Tibial nerve (tissue), 4 donors: ENCODE results near the gene EPHX1. TPM values are rescaled to one million over a fixed set of nuclear protein-coding genes. Genes with fewer than 3 reads are reported as not detected.
"Not testable (repeated sequence)": the region's sequence is repeated elsewhere in the genome, so short reads cannot be mapped to it uniquely, and the experiment has no call there.

Source experiments
- DNase-seq, 2 donors: peaks; one replicate each; pipeline ENCODE4 v3.0.0-alpha.2; 2019; ENCODE audit warnings: low spot score in 2 of 2
- H3K27ac ChIP-seq, 4 donors: fragments of 200-600 bp; sonication (generic) in 3 of 4; one replicate each; pipeline ENCODE4 v1.5.1; 2017 to 2019; ENCODE audit warnings: mild to moderate bottlenecking in 1 of 4
- H3K27me3 ChIP-seq, 2 donors: fragments of 200-600 bp; sonication (generic) in 1 of 2; one replicate each; pipeline versions ENCODE4 v1.5.1 to v1.6.0; 2017 to 2019
- H3K36me3 ChIP-seq, 3 donors: fragments of 200-600 bp; sonication (generic); one replicate each; pipeline ENCODE4 v1.5.1; 2018 to 2019
- H3K4me1 ChIP-seq, 4 donors: fragments of 200-600 bp; sonication (generic) in 3 of 4; one replicate each; pipeline ENCODE4 v1.5.1; 2017 to 2019
- H3K4me3 ChIP-seq, 4 donors: fragments of 200-600 bp; sonication (generic) in 3 of 4; one replicate each; pipeline ENCODE4 v1.5.1; 2017 to 2019; ENCODE audit warnings: mild to moderate bottlenecking in 1 of 4, moderate library complexity in 1 of 4
- H3K9me3 ChIP-seq, 4 donors: fragments of 200-600 bp; sonication (generic) in 3 of 4; one replicate each; pipeline ENCODE4 v1.5.1; 2017 to 2019
- EP300 ChIP-seq, 2 donors: sonication (generic); formaldehyde crosslinking; IDR thresholded peaks; one replicate each; pipeline ENCODE4 v1.6.1; 2017; ENCODE audit warnings: antibody characterized with exemption in 2 of 2, mild to moderate bottlenecking in 1 of 2
- POLR2A ChIP-seq, 2 donors: fragments of 450-650 bp; IDR thresholded peaks; one replicate each; pipeline ENCODE4 v1.6.1; 2017; ENCODE audit warnings: antibody characterized with exemption in 2 of 2, mild to moderate bottlenecking in 2 of 2, moderate library complexity in 2 of 2
- WGBS, 2 donors: methylation state at CpG; one replicate each; pipeline ENCODE4 v1.1.5; 2018; 5-methylcytosine and 5-hydroxymethylcytosine counted together
- total RNA-seq, 4 donors: library from RNA; depleted of rRNA; stranded (reverse); fragments of >200 nt; gene quantifications; one replicate each; pipeline ENCODE4 v1.1.0, GENCODE V29; 2016
- TF ChIP-seq, protein P1 (sequence below), 5 experiments: fragments of 200-600 bp in 3 of 5; fragments of 450-650 bp in 2 of 5; sonication (generic) in 3 of 5; IDR thresholded peaks; one replicate each; pipeline ENCODE4 v1.5.1; 2016 to 2019; ENCODE audit warnings: antibody characterized with exemption in 5 of 5, mild to moderate bottlenecking in 3 of 5, moderate library complexity in 2 of 5

EPHX1 gene
- total RNA-seq, 4 donors from 2014 or later, result 80.1 to 203 (median 133) TPM

GRCh38 chr1:225886159-225887029 lies 76.5 kb downstream of the EPHX1 start:
- TF ChIP-seq EP300 (IDR thresholded peaks at IDR 0.05) (no peak), POLR2A (IDR thresholded peaks at IDR 0.05) (no peak)
- TF ChIP-seq, protein P1, sequence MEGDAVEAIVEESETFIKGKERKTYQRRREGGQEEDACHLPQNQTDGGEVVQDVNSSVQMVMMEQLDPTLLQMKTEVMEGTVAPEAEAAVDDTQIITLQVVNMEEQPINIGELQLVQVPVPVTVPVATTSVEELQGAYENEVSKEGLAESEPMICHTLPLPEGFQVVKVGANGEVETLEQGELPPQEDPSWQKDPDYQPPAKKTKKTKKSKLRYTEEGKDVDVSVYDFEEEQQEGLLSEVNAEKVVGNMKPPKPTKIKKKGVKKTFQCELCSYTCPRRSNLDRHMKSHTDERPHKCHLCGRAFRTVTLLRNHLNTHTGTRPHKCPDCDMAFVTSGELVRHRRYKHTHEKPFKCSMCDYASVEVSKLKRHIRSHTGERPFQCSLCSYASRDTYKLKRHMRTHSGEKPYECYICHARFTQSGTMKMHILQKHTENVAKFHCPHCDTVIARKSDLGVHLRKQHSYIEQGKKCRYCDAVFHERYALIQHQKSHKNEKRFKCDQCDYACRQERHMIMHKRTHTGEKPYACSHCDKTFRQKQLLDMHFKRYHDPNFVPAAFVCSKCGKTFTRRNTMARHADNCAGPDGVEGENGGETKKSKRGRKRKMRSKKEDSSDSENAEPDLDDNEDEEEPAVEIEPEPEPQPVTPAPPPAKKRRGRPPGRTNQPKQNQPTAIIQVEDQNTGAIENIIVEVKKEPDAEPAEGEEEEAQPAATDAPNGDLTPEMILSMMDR (IDR thresholded peaks at IDR 0.05), result no peak
- peaks cover 0 to 12% (median under 1%) of the 10 kb centered on the region in 4 donors for H3K4me1 ChIP-seq
- no peak for DNase-seq
- no peaks in the 10 kb centered on the region for H3K36me3 ChIP-seq
- H3K27ac ChIP-seq, result no peak overlapping the region
- no peak overlapping the region for H3K4me3 ChIP-seq
- no peaks in the 10 kb centered on the region for H3K9me3 ChIP-seq
- WGBS, 2 donors, result 88 to 91% methylated on average over 19 of the region's 19 CpGs
- peaks cover 0 to 11% of the 10 kb centered on the region in 2 donors for H3K27me3 ChIP-seq

DNA sequence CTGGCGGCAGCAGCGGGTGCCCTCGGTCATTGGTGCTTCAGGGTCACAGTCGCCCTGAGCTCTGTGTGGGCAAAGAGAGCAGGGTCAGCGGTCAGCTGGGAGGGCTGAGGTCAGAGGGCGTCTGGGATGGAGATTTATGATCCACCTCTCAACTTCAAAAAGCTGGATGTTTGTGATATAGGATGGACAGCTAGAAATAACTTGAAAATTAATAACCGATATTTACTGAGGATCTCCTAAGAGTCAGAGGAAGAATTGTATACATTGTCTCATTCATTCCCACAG lies 77.0 kb downstream of the EPHX1 start:
- Histone ChIP-seq H3K4me3 (no peak overlapping the region), H3K36me3 (no peaks in the 10 kb centered on the region), H3K27ac (no peak overlapping the region), H3K4me1 (peaks cover 0 to 9% (median 0%) of the 10 kb centered on the region in 4 donors), H3K27me3 (peaks cover 0 to 11% of the 10 kb centered on the region in 2 donors), H3K9me3 (no peaks in the 10 kb centered on the region)
- TF ChIP-seq POLR2A (IDR thresholded peaks at IDR 0.05), result no peak
- no peak for TF ChIP-seq EP300 (IDR thresholded peaks at IDR 0.05)
- TF ChIP-seq, protein P1 (IDR thresholded peaks at IDR 0.05), result no peak
- no peak for DNase-seq
- 74 to 75% methylated on average over 7 of the region's 7 CpGs for WGBS, 2 donors

DNA sequence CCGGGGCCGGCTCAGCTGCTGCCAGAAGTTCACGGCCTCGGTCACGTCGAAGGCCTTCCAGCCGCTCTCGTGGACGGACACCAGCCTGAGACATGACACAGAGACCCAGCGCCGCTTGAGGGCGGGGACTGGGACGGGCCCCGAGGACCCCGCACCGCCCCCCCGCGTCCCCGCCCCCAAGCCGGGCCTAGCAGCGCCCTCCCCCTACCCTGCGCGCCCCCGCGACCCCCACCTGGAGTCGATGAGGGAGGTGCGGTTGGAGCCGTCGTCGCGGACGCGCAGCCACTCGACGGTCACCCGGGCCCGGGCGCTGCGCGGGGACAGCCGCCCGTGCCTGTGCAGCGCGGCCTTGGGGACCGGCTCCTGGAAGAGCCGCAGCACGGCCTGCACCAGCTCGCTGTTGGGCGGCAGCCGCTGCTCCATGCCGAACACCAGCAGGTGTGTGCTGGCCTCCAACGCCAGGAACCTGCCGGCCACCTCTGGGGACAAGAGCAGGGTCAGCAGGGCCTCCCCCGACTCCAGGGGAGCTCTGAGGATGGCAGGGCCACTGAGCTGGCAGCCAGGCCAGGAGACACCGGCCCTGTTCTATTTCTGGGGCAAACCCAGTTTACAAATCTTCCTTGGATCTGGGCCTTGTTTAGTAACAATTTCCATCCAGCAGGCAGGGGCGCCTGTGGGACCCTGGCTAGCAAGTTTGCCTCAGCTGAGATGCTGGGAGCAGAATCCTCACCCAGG lies 77.8 kb downstream of the EPHX1 start:
- H3K9me3 ChIP-seq, DNase-seq, H3K27ac ChIP-seq, H3K4me1 ChIP-seq, H3K36me3 ChIP-seq, H3K4me3 ChIP-seq: not testable (repeated sequence)
- WGBS, 2 donors, result 19 to 33% methylated on average over 6 to 17 of the region's 56 CpGs
- peaks cover 0 to 11% of the 10 kb centered on the region in 2 donors for H3K27me3 ChIP-seq

GRCh38 chr1:225888289-225888897 lies 78.5 kb downstream of the EPHX1 start:
- H3K27me3 ChIP-seq, result peaks cover 0 to 11% of the 10 kb centered on the region in 2 donors
- no peak overlapping the region for H3K4me3 ChIP-seq
- H3K27ac ChIP-seq, result no peak overlapping the region
- TF ChIP-seq EP300 (IDR thresholded peaks at IDR 0.05) (no peak), POLR2A (IDR thresholded peaks at IDR 0.05) (no peak)
- TF ChIP-seq, protein P1 (IDR thresholded peaks at IDR 0.05), result no peak
- H3K9me3 ChIP-seq, result no peaks in the 10 kb centered on the region
- WGBS, 2 donors, result 78 to 84% methylated on average over 14 to 17 of the region's 18 CpGs
- peaks cover 0 to 5% (median 0%) of the 10 kb centered on the region in 4 donors for H3K4me1 ChIP-seq
- no peaks in the 10 kb centered on the region for H3K36me3 ChIP-seq
- DNase-seq, result no peak

DNA sequence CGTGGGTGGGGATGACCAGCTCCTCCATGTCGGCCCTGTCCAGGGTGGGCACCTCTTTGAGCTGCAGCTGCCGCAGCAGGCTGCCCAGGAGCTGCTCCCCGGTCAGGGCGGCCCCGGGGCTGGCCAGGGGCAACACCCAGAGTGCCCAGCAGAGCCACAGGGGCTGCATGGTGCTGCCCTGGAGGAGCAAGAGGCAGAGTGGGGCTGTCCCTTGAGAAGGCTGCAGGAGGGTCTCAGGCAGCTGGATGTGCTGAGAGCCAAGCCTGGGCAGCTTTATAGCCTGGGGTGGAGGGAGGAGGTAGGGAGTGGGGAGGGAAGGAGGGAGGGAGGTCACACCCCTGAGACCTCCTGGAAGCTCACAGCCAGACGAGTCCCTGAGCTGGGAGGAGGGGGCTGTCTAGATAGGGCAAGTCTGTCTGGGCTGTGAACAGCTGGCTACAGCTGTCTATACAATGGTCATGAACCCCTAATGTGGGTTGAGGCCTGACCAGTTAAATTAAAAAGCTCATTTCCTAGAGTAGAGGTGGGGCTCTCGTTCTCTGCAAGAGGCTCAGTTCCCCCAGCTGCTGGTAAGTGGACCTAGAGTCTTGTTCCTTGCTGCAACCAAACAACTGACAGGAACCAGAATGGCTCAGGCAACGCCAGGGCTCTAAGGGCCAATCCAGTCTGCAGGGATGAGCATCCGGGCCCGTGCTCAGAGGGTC lies 79.1 kb downstream of the EPHX1 start, which contains the start of gene LEFTY1:
Gene LEFTY1, minus strand, starts transcription at position 249 of the 704 bp plus-strand sequence. Its CDS starts 80 bp downstream, at position 169.
- no peaks in the 10 kb centered on the region for H3K4me1 ChIP-seq
- peaks cover 0 to 11% of the 10 kb centered on the region in 2 donors for H3K27me3 ChIP-seq
- 61 to 69% methylated on average over 6 to 7 of the region's 11 CpGs for WGBS, 2 donors
- DNase-seq, result no peak
- H3K36me3 ChIP-seq, result no peaks in the 10 kb centered on the region
- no peak within 1 kb of the TSS for H3K27ac ChIP-seq
- TF ChIP-seq EP300 (IDR thresholded peaks at IDR 0.05), result no peak
- TF ChIP-seq, protein P1 (IDR thresholded peaks at IDR 0.05), result no peak
- no peak for TF ChIP-seq POLR2A (IDR thresholded peaks at IDR 0.05)
- no peaks in the 10 kb centered on the region for H3K9me3 ChIP-seq
- no peak within 1 kb of the TSS for H3K4me3 ChIP-seq
